DOHH2 (cell line): ENCODE measurements around the gene ZNF248.

Experiments used
- H3F3A ChIP-seq: fragments of 200-600 bp; sonication (generic), shearing (Covaris generic); 2 replicates; pipeline ENCODE4 v1.6.0; 2016; ENCODE audit warnings: antibody characterized with exemption, mild to moderate bottlenecking; ENCODE audit not compliant: control insufficient read depth, insufficient read depth
- H3K27ac ChIP-seq: fragments of 200-600 bp; sonication (generic); 2 replicates; pipeline ENCODE4 v1.5.1; 2014; ENCODE audit warnings: low read depth, mild to moderate bottlenecking, low read length, moderate library complexity
- H3K27me3 ChIP-seq: fragments of 200-600 bp; sonication (generic); 2 replicates; pipeline ENCODE4 v1.6.1; 2014; ENCODE audit warnings: mild to moderate bottlenecking, low read length, mixed read lengths; ENCODE audit not compliant: control insufficient read depth
- H3K36me3 ChIP-seq: fragments of 200-600 bp; sonication (generic); 2 replicates; pipeline ENCODE4 v1.6.1; 2014; ENCODE audit warnings: mild to moderate bottlenecking, low read length, moderate library complexity, mixed read lengths; ENCODE audit not compliant: control insufficient read depth
- H3K4me1 ChIP-seq: fragments of 200-600 bp; sonication (generic); 2 replicates; pipeline ENCODE4 v1.6.1; 2014; ENCODE audit warnings: mild to moderate bottlenecking, low read length, mixed read lengths; ENCODE audit not compliant: control insufficient read depth
- H3K4me2 ChIP-seq: fragments of 200-600 bp; sonication (generic); 2 replicates; pipeline ENCODE4 v1.6.0; 2014; ENCODE audit warnings: mild to moderate bottlenecking, low read length, moderate library complexity
- H3K4me3 ChIP-seq: fragments of 200-600 bp; sonication (generic); 2 replicates; pipeline ENCODE4 v1.5.1; 2014; ENCODE audit warnings: mild to moderate bottlenecking, low read length, mixed read lengths
- H3K79me2 ChIP-seq: fragments of 200-600 bp; sonication (generic); 2 replicates; pipeline ENCODE4 v1.6.1; 2014; ENCODE audit warnings: mild to moderate bottlenecking, low read length, mixed read lengths; ENCODE audit not compliant: control insufficient read depth
- H3K9me2 ChIP-seq: fragments of 200-600 bp; sonication (generic); replicated peaks from 2 replicates; pipeline ENCODE4 v1.6.1; 2014; ENCODE audit warnings: mild to moderate bottlenecking, low read length, mixed read lengths; ENCODE audit not compliant: control insufficient read depth
- H3K9me3 ChIP-seq: fragments of 200-600 bp; sonication (generic); 2 replicates; pipeline ENCODE4 v1.6.1; 2014; ENCODE audit warnings: antibody characterized with exemption, low read length, mixed read lengths; ENCODE audit not compliant: control insufficient read depth, insufficient read depth
- H4K20me1 ChIP-seq: fragments of 200-600 bp; sonication (generic); 2 replicates; pipeline ENCODE4 v1.6.0; 2014; ENCODE audit warnings: low read depth, mild to moderate bottlenecking, antibody characterized with exemption, low read length, moderate library complexity; ENCODE audit not compliant: control insufficient read depth, insufficient read depth
- CTCF ChIP-seq: fragments of 200-600 bp; sonication (generic); IDR thresholded peaks from one replicate; pipeline ENCODE4 v1.5.1; 2014; ENCODE audit warnings: antibody characterized with exemption, mild to moderate bottlenecking, low read depth, low read length; ENCODE audit not compliant: poor library complexity, severe bottlenecking
- EZH2phosphoT487 ChIP-seq: fragments of 200-600 bp; sonication (generic); IDR thresholded peaks from 2 replicates; pipeline ENCODE4 v1.6.1; 2017; ENCODE audit warnings: borderline replicate concordance, mild to moderate bottlenecking, antibody characterized with exemption, low read length, moderate library complexity, mixed read lengths

Gene ZNF248

GRCh38 chr10:37794305-37794976, 63.0 kb downstream of the ZNF248 start:
- no peak overlapping the region for H3K27ac ChIP-seq
- no peak overlapping the region for H3K4me3 ChIP-seq
- no peaks in the 10 kb centered on the region for H3F3A ChIP-seq
- no peaks in the 10 kb centered on the region for H3K9me3 ChIP-seq
- H3K4me1 ChIP-seq = no peaks in the 10 kb centered on the region
- TF ChIP-seq CTCF = no peak
- no peak for TF ChIP-seq EZH2phosphoT487
- no peaks in the 10 kb centered on the region for H4K20me1 ChIP-seq
- no peaks in the 10 kb centered on the region for H3K27me3 ChIP-seq
- H3K9me2 ChIP-seq = no peaks in the 10 kb centered on the region
- H3K79me2 ChIP-seq = no peaks in the 10 kb centered on the region
- H3K36me3 ChIP-seq = no peaks in the 10 kb centered on the region
- no peak overlapping the region for H3K4me2 ChIP-seq

- Histone ChIP-seq H3K36me3 (no peaks in the 10 kb centered on the region), H3K27me3 (no peaks in the 10 kb centered on the region), H3K4me1 (no peaks in the 10 kb centered on the region), H3K9me3 (no peaks in the 10 kb centered on the region), H3K4me2 (no peak overlapping the region), H3K9me2 (no peaks in the 10 kb centered on the region), H3K79me2 (no peaks in the 10 kb centered on the region), H4K20me1 (no peaks in the 10 kb centered on the region), H3K27ac (no peak overlapping the region), H3K4me3 (no peak overlapping the region), H3F3A (no peaks in the 10 kb centered on the region)
- TF ChIP-seq CTCF (no peak), EZH2phosphoT487 (no peak)
These were observed 67.8 kb downstream of the ZNF248 start for GRCh38 chr10:37789590-37789989.

- Histone ChIP-seq H3K36me3 (no peaks in the 10 kb centered on the region), H4K20me1 (no peaks in the 10 kb centered on the region), H3K9me3 (peaks cover 5% of the 10 kb centered on the region; the same call in 1 of the 2 replicates)
These were observed 72.7 kb downstream of the ZNF248 start for GRCh38 chr10:37784678-37785077.

More at GRCh38 chr10:37784678-37785077, 72.7 kb downstream of the ZNF248 start:
- H3K9me2 ChIP-seq = no peaks in the 10 kb centered on the region
- H3K4me2 ChIP-seq = no peak overlapping the region
- H3K4me3 ChIP-seq = no peak overlapping the region
- no peaks in the 10 kb centered on the region for H3K27me3 ChIP-seq
- H3F3A ChIP-seq = no peaks in the 10 kb centered on the region
- H3K27ac ChIP-seq = no peak overlapping the region
- H3K79me2 ChIP-seq = no peaks in the 10 kb centered on the region
- no peak for TF ChIP-seq EZH2phosphoT487
- TF ChIP-seq CTCF = no peak
- no peaks in the 10 kb centered on the region for H3K4me1 ChIP-seq
